ENCODE results near the gene TPTE2.
A peak's percentile ranks its signal among the peaks of the same experiment; 100 is the strongest.
"Not testable (repeated sequence)": the region's sequence is repeated elsewhere in the genome, so short reads cannot be mapped to it uniquely, and the experiment has no call there.

Gene TPTE2

DNA sequence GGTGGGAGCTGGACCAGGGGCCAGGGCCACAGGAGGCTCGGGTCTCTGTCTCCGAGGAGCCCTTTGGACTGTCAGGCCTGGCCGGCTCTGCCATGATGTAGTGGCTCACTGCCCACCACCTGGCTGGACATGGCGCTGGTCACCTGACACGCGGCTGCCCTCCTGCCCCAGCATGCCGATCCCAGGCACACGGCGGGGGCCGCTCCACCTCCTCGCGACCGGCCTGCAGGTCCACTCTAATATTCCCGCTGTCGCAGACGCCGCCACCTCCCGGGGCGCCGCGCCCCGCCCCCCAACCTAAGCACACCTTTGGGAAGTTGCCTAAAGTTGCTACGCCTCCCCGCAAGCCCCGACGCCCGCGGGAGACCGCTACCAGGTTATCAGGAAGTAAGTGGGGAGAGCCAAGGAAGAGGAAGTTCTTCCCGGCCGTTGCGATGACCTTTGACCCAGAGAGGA lies at the start of gene TPTE2:
TSS of gene TPTE2 (minus strand) at position 406 of the 456 bp plus-strand sequence. CDS start 58,298 bp downstream, outside the sequence.
- H3K9me3 Mint-ChIP-seq, DNase-seq, CTCF ChIA-PET, H3K27ac Mint-ChIP-seq, H3K4me3 Mint-ChIP-seq, H3K4me1 Mint-ChIP-seq, H3K27me3 Mint-ChIP-seq, H3K36me3 Mint-ChIP-seq: not testable (repeated sequence)

DNA sequence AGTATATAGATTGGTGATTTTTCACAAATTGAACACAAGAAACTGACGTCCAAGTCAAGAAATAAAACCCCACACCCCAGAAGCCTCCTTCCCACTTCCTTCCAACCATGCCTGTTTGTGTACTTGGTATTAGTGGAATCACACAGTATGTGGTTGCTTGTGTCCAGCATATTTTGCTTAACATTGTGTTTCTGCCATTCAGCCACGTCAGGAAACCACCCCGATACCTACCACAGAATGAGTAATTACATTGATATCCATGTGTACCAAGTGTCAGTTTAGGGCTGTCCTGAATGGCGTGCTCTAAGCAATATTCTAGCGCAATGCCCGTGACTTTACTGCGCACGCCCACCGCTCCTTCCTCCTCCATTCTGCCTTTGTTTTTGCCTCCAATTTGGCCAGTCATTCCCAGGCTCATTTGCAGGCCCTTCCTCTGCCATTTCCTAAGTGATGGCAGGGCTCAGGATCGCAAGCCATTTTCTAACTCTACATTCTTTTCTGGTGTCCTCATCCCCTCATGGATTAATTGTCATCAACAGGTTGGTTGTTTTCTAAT lies 46.3 kb upstream of the TPTE2 start:
- Mint-ChIP-seq H3K27me3 (peaks cover 35% of the 10 kb centered on the region), H3K4me3 (no peak overlapping the region), H3K4me1 (peaks cover 2% of the 10 kb centered on the region), H3K36me3 (peaks cover 2% of the 10 kb centered on the region), H3K9me3 (peaks cover 17% of the 10 kb centered on the region), H3K27ac (no peak overlapping the region)
- DNase-seq: no peak
- CTCF ChIA-PET: no interaction called here

DNA sequence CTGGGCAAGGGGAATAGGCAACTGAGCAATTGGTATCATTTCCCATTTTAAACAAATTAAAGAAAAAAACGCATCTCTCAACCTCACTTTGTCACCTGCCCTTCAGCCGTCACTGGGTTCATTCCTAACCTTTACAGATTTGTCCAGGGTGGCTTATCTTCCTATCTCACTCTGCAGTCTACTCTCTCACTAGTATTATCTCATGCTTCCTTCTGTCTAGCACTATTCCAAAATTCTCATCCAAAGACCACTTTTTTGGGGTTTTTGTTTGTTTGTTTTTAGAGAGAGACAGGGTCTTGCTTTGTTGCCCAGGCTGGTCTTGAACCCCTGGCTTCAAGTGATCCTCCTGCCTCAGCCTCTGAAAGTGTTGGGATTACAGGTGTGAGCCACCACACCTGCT lies 45.4 kb upstream of the TPTE2 start:
- Mint-ChIP-seq H3K9me3 (peaks cover 17% of the 10 kb centered on the region), H3K27ac (no peak overlapping the region), H3K4me1 (peaks cover 2% of the 10 kb centered on the region), H3K4me3 (no peak overlapping the region), H3K27me3 (peaks cover 43% of the 10 kb centered on the region), H3K36me3 (peaks cover 2% of the 10 kb centered on the region)
- CTCF ChIA-PET: no interaction called here
- DNase-seq: no peak

DNA sequence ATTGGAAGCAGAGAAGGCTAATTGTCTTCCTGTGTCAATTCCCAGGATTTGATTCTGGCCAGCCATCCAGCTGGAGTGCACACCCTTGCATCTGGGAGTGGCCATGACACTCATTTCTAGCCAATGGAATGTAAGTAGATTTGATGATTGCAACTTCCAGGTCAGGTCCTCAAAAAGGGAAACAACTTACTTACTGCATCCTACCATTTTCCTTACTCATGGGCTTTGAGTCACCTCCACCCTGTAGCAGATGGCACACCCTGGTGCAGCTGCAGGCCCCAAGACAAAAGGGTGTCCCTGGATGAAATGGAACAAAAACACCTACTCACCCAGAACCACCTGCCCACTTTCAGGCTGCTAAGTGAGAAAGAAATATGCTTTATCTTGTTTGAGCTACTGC lies 44.8 kb upstream of the TPTE2 start:
- Mint-ChIP-seq H3K9me3 (peaks cover 17% of the 10 kb centered on the region), H3K4me1 (peaks cover 2% of the 10 kb centered on the region), H3K27me3 (peaks cover 48% of the 10 kb centered on the region), H3K27ac (no peak overlapping the region), H3K4me3 (no peak overlapping the region), H3K36me3 (peaks cover 2% of the 10 kb centered on the region)
- CTCF ChIA-PET: no interaction called here
- no peak for DNase-seq

DNA sequence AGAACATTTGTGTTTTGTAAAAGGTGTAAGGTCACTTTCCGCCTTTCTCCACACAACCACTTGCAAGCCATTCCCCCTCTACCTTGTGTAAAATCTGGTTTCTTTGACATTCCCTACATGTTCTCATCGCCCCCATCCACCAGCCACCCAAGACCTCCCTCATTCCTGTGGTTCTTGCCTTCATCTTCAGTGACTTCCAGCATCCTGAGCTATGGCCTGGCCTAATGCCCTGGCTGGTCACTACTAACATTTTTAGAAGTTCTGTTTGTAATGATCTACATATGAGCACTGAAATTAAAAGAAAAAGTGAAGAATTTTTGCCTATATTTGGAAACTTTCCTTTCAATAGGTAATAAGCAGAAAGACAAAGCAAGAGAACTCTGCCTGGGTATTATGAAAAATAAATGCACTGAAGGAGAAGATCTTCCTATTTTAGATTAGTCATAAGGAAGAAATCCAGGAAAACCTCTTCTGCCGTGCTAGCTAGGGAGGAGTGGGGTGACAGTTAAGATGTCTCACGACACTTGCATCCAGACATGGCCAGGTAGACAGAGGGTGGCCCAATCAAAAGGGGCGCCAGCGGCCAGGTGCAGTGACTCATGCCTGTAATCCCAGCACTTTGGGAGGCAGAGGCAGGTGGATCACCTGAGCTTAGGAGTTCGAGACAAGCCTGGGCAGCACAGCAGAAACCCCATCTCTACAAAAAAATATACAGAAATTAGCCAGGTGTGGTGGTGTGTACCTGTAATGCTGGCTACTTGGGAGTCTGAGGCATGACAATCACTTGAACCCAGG lies 44.0 kb upstream of the TPTE2 start:
- peaks cover 53% of the 10 kb centered on the region for H3K27me3 Mint-ChIP-seq
- peaks cover 2% of the 10 kb centered on the region for H3K4me1 Mint-ChIP-seq
- H3K9me3 Mint-ChIP-seq: peaks cover 17% of the 10 kb centered on the region
- DNase-seq: no peak
- no peak overlapping the region for H3K4me3 Mint-ChIP-seq
- CTCF ChIA-PET: no interaction called here
- peaks cover 2% of the 10 kb centered on the region for H3K36me3 Mint-ChIP-seq
- H3K27ac Mint-ChIP-seq: no peak overlapping the region

DNA sequence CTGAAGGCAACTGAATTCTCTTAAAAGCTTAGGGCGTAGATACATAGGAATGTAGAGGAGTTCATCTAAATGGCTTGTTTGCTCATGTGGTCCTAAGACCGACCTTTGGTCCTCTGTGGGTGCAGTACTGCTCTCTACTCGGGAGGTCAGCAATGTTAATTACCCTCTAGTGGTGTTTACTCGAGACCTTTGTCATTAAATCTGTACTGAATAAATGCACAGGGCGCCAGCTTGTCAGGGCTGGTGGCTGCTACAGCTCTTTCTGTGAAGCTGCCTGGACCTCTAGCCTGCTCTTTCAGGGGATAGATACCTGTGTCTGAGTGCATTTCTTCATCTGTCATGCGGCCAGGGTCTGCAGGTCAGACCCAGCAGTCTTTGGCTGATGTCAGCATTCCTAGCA lies 43.0 kb upstream of the TPTE2 start:
- H3K27ac Mint-ChIP-seq: no peak overlapping the region
- CTCF ChIA-PET: interaction anchor here (0.6 kb wide), 1 partner anchor 204 kb away, joined by 4 read pairs; no protein-coding TSS in a partner anchor
- peaks cover 62% of the 10 kb centered on the region for H3K27me3 Mint-ChIP-seq
- H3K36me3 Mint-ChIP-seq: peaks cover 2% of the 10 kb centered on the region
- peaks cover 17% of the 10 kb centered on the region for H3K9me3 Mint-ChIP-seq
- no peak overlapping the region for H3K4me3 Mint-ChIP-seq
- peaks cover 2% of the 10 kb centered on the region for H3K4me1 Mint-ChIP-seq
- no peak for DNase-seq

DNA sequence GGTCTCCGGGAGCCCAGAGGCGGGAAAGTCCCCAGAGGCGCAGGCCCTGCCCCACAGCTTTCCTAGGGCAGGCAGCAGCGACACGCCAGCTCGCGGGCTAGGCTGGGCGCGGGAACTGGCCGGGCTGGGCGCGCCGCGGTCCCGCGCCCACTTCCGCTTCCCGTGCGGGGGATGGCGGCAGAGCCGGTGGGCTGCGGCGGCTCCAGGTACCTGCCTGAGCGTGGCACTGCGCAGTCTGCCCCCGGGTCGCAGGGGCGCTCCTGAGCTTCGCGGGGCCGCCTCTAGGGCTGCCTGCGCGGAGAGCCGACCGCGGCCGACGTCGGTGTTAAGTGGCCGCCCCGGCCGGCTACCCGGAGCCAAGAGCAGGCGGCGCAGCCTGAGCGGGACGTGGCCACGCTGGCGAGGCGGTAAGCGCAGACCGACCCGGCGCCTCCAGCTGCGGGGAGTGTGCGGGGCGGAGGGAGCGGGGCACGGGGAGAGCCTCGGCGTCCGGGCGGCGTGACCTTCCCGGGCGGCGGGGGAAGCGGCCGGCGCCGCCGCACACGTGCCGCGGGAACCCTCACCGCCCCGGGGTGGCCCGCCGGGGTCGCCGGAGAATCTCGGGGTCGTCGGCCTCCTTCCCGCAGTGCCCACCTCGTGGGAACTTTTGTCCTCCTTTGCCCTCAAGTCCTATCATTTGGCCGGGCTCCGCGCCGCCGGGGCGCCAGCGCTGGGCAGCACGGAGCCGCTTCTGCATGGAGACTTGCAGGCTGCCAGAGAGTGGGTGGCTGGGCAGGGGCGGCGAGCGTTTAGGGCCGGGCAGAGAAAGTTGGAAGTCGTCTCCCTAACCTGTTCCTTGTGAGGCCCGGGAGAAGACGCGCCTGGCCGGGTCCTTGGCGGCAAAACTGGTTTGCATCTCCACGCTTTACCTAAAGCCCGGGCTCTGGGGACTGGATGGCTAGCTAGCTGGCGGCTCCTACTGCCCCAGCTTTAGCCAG lies 40.7 kb upstream of the TPTE2 start:
- peaks cover 17% of the 10 kb centered on the region for H3K9me3 Mint-ChIP-seq
- H3K27me3 Mint-ChIP-seq: peaks cover 84% of the 10 kb centered on the region
- DNase-seq: peak; percentile 57
- H3K36me3 Mint-ChIP-seq: peaks cover 2% of the 10 kb centered on the region
- no peak overlapping the region for H3K27ac Mint-ChIP-seq
- peaks cover 2% of the 10 kb centered on the region for H3K4me1 Mint-ChIP-seq
- peak overlapping the region; percentile 57 for H3K4me3 Mint-ChIP-seq
- CTCF ChIA-PET: interaction anchor here (0.7 kb wide), 1 partner anchor 14 kb away, joined by 3 read pairs; no protein-coding TSS in a partner anchor

DNA sequence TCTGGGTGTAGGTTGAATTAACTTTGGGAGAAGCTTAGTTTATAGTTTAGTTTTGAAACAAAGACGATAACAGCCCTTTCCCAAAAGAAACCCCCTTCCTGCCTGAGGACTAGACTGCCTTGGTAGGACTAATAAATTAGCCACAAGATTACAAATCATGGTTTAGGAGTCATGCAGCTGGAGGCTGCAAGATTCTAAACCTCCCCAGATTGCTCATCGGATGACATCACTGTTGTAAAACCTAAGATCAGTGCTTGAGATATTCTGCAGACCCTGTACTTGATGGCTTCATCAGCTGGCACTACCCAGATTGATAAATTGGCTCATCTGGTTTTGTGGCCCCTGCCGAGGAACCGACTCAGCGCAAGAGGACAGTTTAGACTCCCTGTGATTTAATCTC lies 36.2 kb upstream of the TPTE2 start:
- Mint-ChIP-seq H3K4me1 (no peaks in the 10 kb centered on the region), H3K27me3 (peaks cover 66% of the 10 kb centered on the region), H3K36me3 (no peaks in the 10 kb centered on the region), H3K27ac (no peak overlapping the region), H3K4me3 (no peak overlapping the region), H3K9me3 (no peaks in the 10 kb centered on the region)
- DNase-seq: no peak
- CTCF ChIA-PET: no interaction called here

DNA sequence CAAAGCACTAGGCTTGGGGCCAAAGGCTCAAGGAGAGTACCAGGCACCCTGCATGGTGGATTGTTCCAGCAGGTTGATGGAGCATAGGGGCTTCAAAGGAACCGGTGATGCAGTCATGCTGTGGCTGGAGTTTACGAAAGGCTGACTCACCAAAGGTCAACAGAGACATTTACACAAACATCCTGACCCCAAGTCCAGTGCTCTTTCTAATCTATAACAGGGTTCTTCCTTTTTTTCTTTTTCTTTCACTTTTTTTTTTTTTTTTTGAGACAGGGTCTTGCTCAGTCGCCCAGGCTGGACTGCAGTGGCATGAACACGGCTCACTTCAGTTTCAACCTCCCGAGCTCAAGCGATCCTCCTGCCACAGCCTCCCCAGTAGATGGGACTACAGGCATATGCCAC lies 35.6 kb upstream of the TPTE2 start:
- Mint-ChIP-seq H3K27ac (no peak overlapping the region), H3K27me3 (peaks cover 61% of the 10 kb centered on the region), H3K4me1 (no peaks in the 10 kb centered on the region), H3K36me3 (no peaks in the 10 kb centered on the region), H3K9me3 (no peaks in the 10 kb centered on the region), H3K4me3 (no peak overlapping the region)
- CTCF ChIA-PET: no interaction called here
- DNase-seq: no peak

DNA sequence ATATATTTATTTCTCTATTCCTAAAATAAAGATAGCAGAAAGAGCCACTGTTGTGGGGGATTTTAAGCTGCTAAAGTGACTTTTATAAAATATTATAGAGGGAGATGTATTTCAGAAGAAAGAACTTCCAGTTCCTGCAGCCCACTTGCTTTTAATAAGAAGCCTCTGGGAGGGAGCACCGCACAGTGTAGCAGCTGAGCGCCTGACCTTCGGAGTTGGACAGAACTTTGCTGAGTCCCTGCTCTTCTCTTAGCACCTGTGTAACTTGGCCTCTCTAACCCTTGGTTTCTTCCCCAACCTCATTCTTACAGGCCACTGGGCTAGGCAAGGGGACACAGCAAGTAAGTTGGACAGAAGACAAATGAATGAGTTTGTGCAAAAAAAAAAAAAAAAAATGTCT lies 34.8 kb upstream of the TPTE2 start:
- no peaks in the 10 kb centered on the region for H3K4me1 Mint-ChIP-seq
- CTCF ChIA-PET: no interaction called here
- peaks cover 56% of the 10 kb centered on the region for H3K27me3 Mint-ChIP-seq
- H3K4me3 Mint-ChIP-seq: no peak overlapping the region
- no peaks in the 10 kb centered on the region for H3K36me3 Mint-ChIP-seq
- no peaks in the 10 kb centered on the region for H3K9me3 Mint-ChIP-seq
- H3K27ac Mint-ChIP-seq: no peak overlapping the region
- no peak for DNase-seq

DNA sequence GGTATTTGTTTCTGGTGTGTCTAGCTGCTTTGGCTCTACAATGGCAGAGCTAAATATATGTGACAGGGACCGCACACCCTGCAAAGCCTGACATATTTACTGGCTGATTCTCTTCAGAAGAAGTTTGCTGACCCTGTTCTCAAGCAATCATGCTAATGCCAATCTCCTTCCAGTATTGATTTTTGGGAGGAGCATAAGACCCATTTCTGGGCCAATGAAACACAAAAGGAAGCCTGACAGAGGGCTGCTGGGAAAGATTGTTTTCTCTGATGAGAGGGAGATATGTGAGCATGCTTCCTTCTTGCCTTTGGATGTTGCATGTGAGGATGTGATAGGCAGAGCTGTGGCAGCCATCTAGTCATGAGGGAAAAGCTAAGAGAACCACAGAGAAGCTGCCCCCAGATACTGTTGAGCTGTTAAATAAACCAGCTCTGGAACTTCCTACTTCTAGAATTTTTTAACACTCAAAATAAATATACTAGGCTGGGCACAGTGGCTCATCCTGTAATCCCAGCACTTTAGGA lies 31.4 kb upstream of the TPTE2 start:
- CTCF ChIA-PET: no interaction called here
- no peaks in the 10 kb centered on the region for H3K36me3 Mint-ChIP-seq
- DNase-seq: no peak
- no peaks in the 10 kb centered on the region for H3K9me3 Mint-ChIP-seq
- no peak overlapping the region for H3K27ac Mint-ChIP-seq
- no peak overlapping the region for H3K4me3 Mint-ChIP-seq
- peaks cover 32% of the 10 kb centered on the region for H3K27me3 Mint-ChIP-seq
- H3K4me1 Mint-ChIP-seq: peaks cover 6% of the 10 kb centered on the region

DNA sequence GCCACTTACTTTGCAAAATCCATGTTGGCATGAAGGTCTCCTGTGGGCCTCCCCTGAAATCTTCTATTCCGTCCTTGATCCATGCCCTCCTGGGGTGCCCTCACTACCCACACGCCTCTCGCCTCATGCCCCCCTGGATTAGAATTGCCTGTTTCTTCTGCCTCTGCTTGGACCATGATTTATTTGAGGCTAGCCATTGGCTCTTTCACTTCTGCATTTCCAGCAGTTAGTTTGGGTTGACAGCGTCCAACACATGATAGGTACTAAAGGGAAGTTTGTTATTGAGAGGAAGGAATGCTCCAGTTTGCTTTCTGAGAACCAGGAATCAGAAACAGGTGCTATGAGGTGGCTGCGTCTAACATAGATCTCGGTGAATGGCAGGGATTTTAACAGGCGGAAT lies 30.5 kb upstream of the TPTE2 start:
- H3K4me3 Mint-ChIP-seq: no peak overlapping the region
- CTCF ChIA-PET: no interaction called here
- peaks cover 23% of the 10 kb centered on the region for H3K27me3 Mint-ChIP-seq
- H3K36me3 Mint-ChIP-seq: no peaks in the 10 kb centered on the region
- peaks cover 14% of the 10 kb centered on the region for H3K4me1 Mint-ChIP-seq
- no peak for DNase-seq
- H3K27ac Mint-ChIP-seq: no peak overlapping the region
- H3K9me3 Mint-ChIP-seq: no peaks in the 10 kb centered on the region

DNA sequence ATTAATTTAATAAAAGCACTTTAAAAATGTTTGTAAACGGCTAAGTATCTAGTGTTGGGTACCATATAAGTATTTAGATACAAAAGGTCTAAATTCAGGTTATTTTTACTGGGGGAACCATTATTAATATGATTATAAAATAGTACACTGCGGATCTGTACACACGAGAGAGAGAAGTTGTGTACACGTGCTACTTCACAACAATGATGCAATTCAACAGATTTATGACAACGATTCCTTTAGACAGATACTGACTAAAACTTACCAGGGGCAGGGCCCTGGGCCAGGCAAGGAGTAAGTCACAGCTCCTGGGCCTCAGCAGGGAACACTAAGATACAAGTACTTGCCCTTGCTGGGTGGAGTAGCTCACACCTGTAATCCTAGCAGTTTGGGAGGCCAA lies 29.1 kb upstream of the TPTE2 start:
- Mint-ChIP-seq H3K27me3 (peaks cover 10% of the 10 kb centered on the region), H3K4me3 (no peak overlapping the region), H3K9me3 (no peaks in the 10 kb centered on the region), H3K27ac (no peak overlapping the region), H3K4me1 (peaks cover 24% of the 10 kb centered on the region), H3K36me3 (peaks cover 2% of the 10 kb centered on the region)
- CTCF ChIA-PET: no interaction called here
- DNase-seq: no peak

DNA sequence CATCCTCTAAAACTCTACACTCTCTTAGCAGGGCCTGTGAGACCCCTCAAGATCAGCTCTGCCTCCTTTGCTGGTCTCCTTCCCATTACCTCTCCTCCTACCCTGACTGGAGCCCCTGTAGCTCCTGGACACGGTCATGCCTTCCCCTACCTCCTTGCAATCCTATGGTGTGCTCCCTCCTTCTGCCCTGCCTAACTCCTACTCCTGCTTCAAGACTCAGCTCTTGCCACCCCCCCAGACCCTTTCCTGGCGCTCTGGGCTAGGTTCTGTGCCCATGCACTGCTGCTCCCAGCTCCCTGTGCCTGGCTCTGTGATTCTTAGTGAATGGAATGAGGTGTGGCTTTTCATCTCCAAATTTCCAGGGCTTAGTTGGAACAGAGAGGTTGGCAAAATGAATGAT lies 28.0 kb upstream of the TPTE2 start:
- Mint-ChIP-seq H3K4me3 (no peak overlapping the region), H3K36me3 (peaks cover 2% of the 10 kb centered on the region), H3K4me1 (peaks cover 24% of the 10 kb centered on the region), H3K27me3 (peaks cover 11% of the 10 kb centered on the region), H3K27ac (no peak overlapping the region), H3K9me3 (no peaks in the 10 kb centered on the region)
- CTCF ChIA-PET: no interaction called here
- DNase-seq: no peak

Measured in activated naive CD4-positive, alpha-beta T cell treated with anti-CD3 and anti-CD28 coated beads, Interleukin-2, amount 10 ng/mL, durations not matched to agents 7 days and 5 days (primary cell).